Measurements from ENCODE around the gene ERCC6L.

DNA sequence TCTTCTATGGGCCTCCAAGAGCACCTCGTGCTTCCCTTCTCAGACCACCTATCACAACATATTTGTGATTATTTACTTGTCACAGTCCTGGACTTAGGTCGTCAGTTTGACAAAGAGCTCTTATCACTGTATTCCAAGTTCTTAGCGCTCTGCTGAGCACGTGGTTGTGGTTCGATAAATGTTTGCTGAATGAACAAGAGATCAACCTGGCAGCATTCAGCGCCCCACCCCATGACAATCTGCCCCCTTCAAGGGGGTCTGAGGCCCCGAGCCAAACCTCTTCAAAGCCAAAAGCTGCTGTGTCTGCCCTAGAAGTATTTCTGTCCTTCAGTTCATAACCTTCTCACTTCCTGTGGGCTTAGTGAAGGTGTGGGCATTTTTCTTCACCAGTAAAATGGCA, 23.2 kb upstream of the ERCC6L start:
- TF ChIP-seq HDGF (IDR thresholded peaks at IDR 0.05; ENCODE audit: borderline replicate concordance): no peak
- no peak for TF ChIP-seq FOXK2 (IDR thresholded peaks at IDR 0.05)
- no peak for TF ChIP-seq SUZ12 (IDR thresholded peaks at IDR 0.05)
- TF ChIP-seq SP1 (IDR thresholded peaks at IDR 0.05): no peak
- TF ChIP-seq BHLHE40 (IDR thresholded peaks at IDR 0.05; ENCODE audit: borderline replicate concordance): no peak
- no peak for TF ChIP-seq TARDBP (IDR thresholded peaks at IDR 0.05)
- TF ChIP-seq CTBP1 (IDR thresholded peaks at IDR 0.05; ENCODE audit: borderline replicate concordance): no peak

All from HEK293T (cell line).